GM06990 (cell line): ENCODE results near the gene LAGE3.
"Not testable (repeated sequence)": the region's sequence is repeated elsewhere in the genome, so short reads cannot be mapped to it uniquely, and the experiment has no call there.

ENCODE experiments used
- DNase-seq: peaks from one replicate; pipeline ENCODE4 v3.0.0-alpha.2; 2011; ENCODE audit not compliant: insufficient read length; ENCODE audit errors: extremely low read depth
- H3K27me3 ChIP-seq: replicated peaks from 2 replicates; pipeline ENCODE4 v1.6.0; 2011; ENCODE audit warnings: low read length; ENCODE audit not compliant: control insufficient read depth, insufficient read depth
- H3K36me3 ChIP-seq: 2 replicates; pipeline ENCODE4 v1.5.1; 2011; ENCODE audit warnings: low read length; ENCODE audit not compliant: control insufficient read depth, insufficient read depth
- H3K4me3 ChIP-seq: replicated peaks from 2 replicates; pipeline ENCODE4 v1.5.1; 2011; ENCODE audit warnings: low read depth, mild to moderate bottlenecking, control low read depth, low read length
- CTCF ChIP-seq: IDR thresholded peaks from 2 replicates; pipeline ENCODE4 v1.5.1; 2011; ENCODE audit warnings: low read length, control low read depth, mild to moderate bottlenecking, inconsistent platforms; ENCODE audit not compliant: insufficient read depth, poor library complexity, severe bottlenecking

LAGE3 gene

GRCh38 chrX:154506483-154507332 lies 27.6 kb upstream of the LAGE3 start:
- no peaks in the 10 kb centered on the region; the same call in 1 of the 2 replicates for H3K36me3 ChIP-seq
- no peak for DNase-seq
- H3K27me3 ChIP-seq = no peaks in the 10 kb centered on the region
- TF ChIP-seq CTCF = no peak
- no peak overlapping the region for H3K4me3 ChIP-seq

GRCh38 chrX:154505734-154506133 lies 26.7 kb upstream of the LAGE3 start:
- Histone ChIP-seq H3K27me3 (no peaks in the 10 kb centered on the region), H3K4me3 (no peak overlapping the region), H3K36me3 (no peaks in the 10 kb centered on the region; the same call in 1 of the 2 replicates)
- TF ChIP-seq CTCF = no peak
- DNase-seq = no peak

GRCh38 chrX:154502989-154503388 lies 23.9 kb upstream of the LAGE3 start:
- DNase-seq = no peak
- no peaks in the 10 kb centered on the region for H3K27me3 ChIP-seq
- no peak overlapping the region for H3K4me3 ChIP-seq
- no peaks in the 10 kb centered on the region; the same call in 1 of the 2 replicates for H3K36me3 ChIP-seq
- no peak for TF ChIP-seq CTCF

- no peak for DNase-seq
- TF ChIP-seq CTCF = no peak
- no peaks in the 10 kb centered on the region for H3K27me3 ChIP-seq
- H3K36me3 ChIP-seq = no peaks in the 10 kb centered on the region; the same call in 1 of the 2 replicates
- no peak overlapping the region for H3K4me3 ChIP-seq
Observed at GRCh38 chrX:154502098-154502497, 23.0 kb upstream of the LAGE3 start.

GRCh38 chrX:154501423-154501822 lies 22.3 kb upstream of the LAGE3 start:
- H3K4me3 ChIP-seq, H3K36me3 ChIP-seq, DNase-seq, H3K27me3 ChIP-seq: not testable (repeated sequence)

GRCh38 chrX:154496591-154497137 lies 17.6 kb upstream of the LAGE3 start:
- H3K27me3 ChIP-seq, DNase-seq, H3K4me3 ChIP-seq, H3K36me3 ChIP-seq: not testable (repeated sequence)
